ENCODE results near the gene LALBA. TPM values are rescaled to one million over a fixed set of nuclear protein-coding genes. Genes with fewer than 3 reads are reported as not detected.

Gene LALBA
- total RNA-seq, 2 donors from 2014 or later: not detected

DNA sequence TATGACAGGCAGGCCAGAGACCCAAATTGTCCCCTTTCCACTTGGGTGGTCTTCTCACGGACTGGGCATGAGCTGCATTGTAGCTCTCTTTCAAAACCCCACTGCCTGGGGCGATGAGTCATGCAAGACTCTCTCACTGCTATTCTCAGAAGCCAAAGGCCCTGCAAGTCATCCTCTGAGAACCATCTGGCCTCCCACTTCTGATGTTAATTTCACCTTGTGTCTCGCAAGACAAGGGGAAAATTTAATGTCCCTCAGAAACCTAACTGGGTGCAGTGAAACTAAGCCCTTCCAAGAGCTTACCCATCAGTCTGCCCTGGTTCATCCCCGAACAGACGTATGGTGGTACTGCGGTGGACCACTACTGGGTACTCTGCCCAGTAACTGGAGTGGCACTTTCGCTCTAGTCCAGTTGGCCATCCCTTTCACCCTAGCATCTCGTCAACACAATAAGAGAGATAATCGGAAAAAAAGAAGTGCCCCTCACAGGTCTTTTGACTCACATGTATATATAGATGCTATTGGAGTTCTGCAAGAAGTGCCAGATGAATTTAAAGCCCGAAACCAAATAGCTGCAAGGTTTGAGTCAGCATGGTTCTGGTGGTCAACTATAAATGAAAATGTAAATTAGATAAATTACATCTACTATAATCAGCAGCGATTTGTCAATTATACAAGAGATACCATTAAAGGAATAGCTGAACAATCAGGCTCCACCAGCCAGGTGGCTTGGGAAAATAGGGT is 31.3 kb upstream of the LALBA start:
- TF ChIP-seq, protein P1, sequence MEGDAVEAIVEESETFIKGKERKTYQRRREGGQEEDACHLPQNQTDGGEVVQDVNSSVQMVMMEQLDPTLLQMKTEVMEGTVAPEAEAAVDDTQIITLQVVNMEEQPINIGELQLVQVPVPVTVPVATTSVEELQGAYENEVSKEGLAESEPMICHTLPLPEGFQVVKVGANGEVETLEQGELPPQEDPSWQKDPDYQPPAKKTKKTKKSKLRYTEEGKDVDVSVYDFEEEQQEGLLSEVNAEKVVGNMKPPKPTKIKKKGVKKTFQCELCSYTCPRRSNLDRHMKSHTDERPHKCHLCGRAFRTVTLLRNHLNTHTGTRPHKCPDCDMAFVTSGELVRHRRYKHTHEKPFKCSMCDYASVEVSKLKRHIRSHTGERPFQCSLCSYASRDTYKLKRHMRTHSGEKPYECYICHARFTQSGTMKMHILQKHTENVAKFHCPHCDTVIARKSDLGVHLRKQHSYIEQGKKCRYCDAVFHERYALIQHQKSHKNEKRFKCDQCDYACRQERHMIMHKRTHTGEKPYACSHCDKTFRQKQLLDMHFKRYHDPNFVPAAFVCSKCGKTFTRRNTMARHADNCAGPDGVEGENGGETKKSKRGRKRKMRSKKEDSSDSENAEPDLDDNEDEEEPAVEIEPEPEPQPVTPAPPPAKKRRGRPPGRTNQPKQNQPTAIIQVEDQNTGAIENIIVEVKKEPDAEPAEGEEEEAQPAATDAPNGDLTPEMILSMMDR (IDR thresholded peaks at IDR 0.05): no peak
- peaks cover 0 to 17% of the 10 kb centered on the region in 2 donors for H3K9me3 ChIP-seq

DNA sequence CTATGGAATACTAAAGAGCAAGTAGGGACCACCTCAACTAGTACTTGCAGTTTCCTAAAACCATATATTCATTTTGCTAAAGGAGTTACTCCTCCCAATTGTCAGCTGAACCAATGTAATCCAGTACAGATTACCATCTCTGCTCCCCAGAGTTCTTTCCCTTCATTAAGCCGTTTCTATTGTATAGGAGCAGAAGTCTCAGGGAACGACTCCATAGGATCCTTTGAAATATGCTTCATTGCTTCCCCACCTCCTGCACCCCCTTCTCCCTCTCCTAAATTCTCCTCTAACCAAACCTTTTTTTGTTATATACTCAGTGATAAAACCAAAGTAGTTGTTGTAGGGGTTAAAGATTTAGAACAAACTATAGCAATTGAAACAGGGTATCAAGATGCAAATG is 30.7 kb upstream of the LALBA start:
- Histone ChIP-seq H3K9me3 (peaks cover 0 to 14% of the 10 kb centered on the region in 2 donors), H3K27me3 (no peaks in the 10 kb centered on the region), H3K4me3 (no peak overlapping the region)

More for the DNA sequence above, 31.3 kb upstream of the LALBA start:
- Histone ChIP-seq H3K36me3 (no peaks in the 10 kb centered on the region), H3K4me1 (no peaks in the 10 kb centered on the region), H3K27ac (no peak overlapping the region), H3K4me3 (no peak overlapping the region), H3K27me3 (no peaks in the 10 kb centered on the region)
- DNase-seq (ENCODE audit: low spot score): no peak

DNA sequence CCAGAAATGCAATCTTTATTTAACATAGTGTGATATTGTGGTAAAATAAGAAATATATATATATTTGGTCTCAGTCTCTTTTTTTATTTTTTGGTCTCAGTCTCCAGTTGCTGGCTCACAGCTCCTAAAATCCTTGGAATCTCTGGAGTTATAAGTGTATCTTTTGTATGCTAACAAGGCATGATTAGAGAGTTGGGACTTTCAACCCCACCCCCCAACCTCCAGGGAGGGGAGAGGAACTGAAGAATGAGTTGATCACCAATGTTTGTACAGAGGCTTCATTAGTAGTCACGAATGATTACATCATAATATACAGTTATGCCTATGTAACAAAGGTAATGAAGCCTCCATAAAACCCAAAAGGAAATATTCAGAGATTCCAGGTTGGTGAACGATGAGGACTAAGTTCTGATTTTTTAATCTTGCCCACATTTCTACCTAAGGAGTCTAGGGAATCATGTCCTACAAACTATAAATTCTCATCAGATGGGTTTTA is 22.8 kb upstream of the LALBA start:
- Histone ChIP-seq H3K9me3 (peaks cover 0 to 10% of the 10 kb centered on the region in 2 donors), H3K27ac (no peak overlapping the region), H3K27me3 (no peaks in the 10 kb centered on the region), H3K36me3 (no peaks in the 10 kb centered on the region), H3K4me3 (no peak overlapping the region), H3K4me1 (no peaks in the 10 kb centered on the region)
- TF ChIP-seq, protein P1 (IDR thresholded peaks at IDR 0.05): no peak
- DNase-seq (ENCODE audit: low spot score): no peak

More for the DNA sequence above, 30.7 kb upstream of the LALBA start:
- DNase-seq (ENCODE audit: low spot score): no peak
- TF ChIP-seq, protein P1 (IDR thresholded peaks at IDR 0.05): no peak
- H3K36me3 ChIP-seq: no peaks in the 10 kb centered on the region
- H3K4me1 ChIP-seq: no peaks in the 10 kb centered on the region
- H3K27ac ChIP-seq: no peak overlapping the region

- Histone ChIP-seq H3K27ac (no peak overlapping the region), H3K36me3 (no peaks in the 10 kb centered on the region), H3K4me1 (no peaks in the 10 kb centered on the region), H3K9me3 (no peaks in the 10 kb centered on the region), H3K4me3 (no peak overlapping the region), H3K27me3 (no peaks in the 10 kb centered on the region)
- no peak for DNase-seq (ENCODE audit: low spot score)
- TF ChIP-seq, protein P1 (IDR thresholded peaks at IDR 0.05): no peak
Observed at GRCh38 chr12:48586361-48586760, 16.5 kb upstream of the LALBA start.

DNA sequence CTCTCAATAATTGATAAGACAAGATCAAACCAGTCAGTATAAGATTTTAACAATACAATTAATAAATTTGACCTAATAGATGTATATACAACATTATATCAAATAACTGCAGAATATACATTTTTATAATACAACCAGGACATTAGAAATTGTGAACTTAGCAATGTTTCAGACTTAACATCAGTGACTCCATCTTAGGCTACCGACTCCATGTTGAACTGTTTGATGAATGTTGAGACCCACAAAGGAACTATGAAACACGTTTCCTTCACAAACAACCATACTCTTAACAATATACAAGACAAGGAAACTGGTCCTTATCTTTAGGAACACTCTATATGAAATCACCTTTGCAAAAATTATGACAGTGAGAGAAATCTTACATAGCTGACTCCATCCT is 13.9 kb upstream of the LALBA start:
- no peak overlapping the region for H3K27ac ChIP-seq
- H3K4me1 ChIP-seq: no peaks in the 10 kb centered on the region
- no peaks in the 10 kb centered on the region for H3K27me3 ChIP-seq
- DNase-seq (ENCODE audit: low spot score): no peak
- H3K36me3 ChIP-seq: no peaks in the 10 kb centered on the region
- no peak overlapping the region for H3K4me3 ChIP-seq
- TF ChIP-seq, protein P1 (IDR thresholded peaks at IDR 0.05): no peak
- no peaks in the 10 kb centered on the region for H3K9me3 ChIP-seq

All from right atrium auricular region (tissue), 2 donors.